ENCODE results near the gene TMCO4.

The TMCO4 gene

DNA sequence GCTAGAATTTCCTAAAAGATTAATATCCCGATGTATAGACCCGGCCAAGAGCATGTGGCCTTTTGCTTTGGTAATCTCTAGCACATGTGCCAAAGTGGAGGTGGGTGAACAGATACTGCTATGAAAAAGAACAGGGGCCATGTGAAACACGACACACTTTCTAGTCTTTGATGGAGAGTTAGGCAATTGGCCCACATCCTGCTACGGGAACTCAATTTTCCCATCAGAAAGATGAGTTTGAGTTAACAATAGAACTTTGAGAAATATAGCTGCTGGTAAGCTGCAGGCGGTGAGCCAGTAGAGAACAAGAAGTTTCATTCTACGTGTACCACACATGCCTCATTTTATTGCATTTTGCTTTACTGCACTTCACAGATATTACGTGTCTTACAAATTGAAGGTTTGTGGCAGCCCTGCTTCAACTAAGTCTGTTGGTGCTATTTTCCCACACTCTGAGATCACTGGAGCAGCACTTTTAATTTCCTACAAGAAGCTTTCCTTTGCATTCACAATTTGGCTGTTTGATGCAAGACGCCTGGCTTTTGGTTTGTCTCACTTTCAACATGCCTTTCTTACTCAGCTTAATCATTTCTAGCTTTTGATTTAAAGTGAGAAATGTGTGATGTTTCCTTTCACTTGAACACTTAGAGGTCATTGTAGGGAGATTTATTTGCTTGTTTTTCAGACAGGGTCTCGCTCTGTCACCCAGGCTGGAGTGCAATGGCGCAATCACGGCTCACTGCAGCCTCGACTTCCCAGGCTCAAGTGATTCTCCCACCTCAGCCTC is 88.7 kb downstream of the TMCO4 start:
- DNase-seq = no peak

DNA sequence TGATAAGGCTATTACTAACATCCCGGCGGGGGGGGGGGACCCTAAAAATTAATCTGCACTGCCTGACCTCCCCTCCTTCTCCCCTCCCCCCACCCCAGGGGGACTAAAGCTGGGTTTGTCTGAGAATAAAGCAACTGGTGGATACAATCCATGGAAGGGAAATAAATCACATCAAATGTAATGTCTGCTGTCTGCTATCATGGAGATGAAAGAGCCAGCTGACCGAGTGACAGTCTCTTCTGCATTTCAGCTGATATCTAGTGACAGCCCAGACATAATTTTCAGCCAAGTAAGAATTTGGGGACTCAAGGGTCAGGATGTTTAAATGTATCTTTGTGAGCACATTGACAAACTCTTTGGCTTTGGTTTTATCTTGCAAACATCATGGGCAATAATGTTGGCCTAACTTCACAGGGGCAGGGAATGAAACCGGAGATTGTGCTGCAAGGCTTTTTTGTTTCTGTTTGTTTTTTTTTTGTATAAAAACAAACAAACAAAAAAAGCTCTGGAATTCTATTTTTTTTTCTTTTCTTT is 90.4 kb downstream of the TMCO4 start:
- no peak for DNase-seq

DNA sequence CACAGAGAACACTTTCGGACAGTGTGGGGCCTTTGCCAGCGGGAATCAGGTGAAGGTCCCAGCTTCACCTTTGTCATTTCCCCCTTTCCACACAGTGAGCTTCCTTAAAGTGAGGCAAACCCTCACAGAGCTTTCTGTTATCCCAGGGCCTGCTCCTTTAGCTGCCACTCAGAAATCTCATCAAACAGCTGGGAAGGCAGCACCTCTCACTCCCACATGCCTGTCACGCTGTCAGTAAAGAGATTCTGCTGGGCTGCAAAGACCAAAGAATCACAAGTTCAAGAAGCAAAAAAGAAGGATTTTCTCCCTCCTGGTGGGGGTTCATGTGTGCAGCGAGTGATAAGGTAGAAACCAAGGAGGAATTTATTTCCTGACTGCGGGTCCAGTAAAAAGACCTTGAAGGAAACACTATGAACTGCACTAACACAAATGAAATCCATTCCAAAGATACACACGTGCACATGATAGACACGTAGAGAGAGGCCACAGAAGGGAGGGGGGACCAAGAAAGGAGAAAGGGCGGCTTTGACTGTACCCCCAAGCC is 91.1 kb downstream of the TMCO4 start:
- no peak for DNase-seq

DNA sequence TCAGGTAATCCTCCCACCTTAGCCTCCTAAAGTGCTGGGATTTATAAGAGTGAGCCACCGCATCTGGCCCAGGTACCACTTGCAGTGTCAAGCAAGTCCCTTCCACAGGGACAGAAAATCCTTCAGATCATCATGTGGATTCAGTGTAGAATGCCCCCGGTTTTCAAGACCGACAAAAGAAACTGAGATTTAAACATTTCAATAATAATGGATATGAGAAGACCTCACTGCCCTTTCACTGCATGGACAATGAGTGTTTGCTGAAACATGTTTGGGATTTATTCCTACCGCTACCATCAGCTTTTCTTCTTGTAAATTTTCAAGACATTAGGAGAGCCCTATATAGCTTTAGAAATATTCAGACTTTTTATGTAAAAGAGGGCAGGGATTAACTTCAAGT is 93.6 kb downstream of the TMCO4 start:
- no peak for DNase-seq

DNA sequence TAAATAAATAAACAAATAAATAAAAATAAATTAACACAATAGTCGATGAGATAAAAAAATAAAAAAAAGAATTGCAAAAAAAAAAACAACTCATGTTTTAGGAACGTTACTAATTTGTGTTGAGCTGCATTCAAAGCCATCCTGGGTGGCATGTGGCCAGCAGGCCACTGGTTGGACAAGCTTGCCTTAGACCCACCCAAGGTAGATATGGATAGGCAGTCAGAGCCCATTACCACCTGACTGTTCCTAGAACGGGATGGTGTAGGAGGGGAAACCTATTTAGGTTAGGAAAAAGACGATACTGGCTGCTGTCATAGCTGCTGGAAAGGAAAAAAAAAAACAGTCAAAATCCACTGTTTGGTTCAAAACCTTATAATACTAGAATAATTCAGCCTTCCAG is 94.3 kb downstream of the TMCO4 start:
- no peak for DNase-seq

DNA sequence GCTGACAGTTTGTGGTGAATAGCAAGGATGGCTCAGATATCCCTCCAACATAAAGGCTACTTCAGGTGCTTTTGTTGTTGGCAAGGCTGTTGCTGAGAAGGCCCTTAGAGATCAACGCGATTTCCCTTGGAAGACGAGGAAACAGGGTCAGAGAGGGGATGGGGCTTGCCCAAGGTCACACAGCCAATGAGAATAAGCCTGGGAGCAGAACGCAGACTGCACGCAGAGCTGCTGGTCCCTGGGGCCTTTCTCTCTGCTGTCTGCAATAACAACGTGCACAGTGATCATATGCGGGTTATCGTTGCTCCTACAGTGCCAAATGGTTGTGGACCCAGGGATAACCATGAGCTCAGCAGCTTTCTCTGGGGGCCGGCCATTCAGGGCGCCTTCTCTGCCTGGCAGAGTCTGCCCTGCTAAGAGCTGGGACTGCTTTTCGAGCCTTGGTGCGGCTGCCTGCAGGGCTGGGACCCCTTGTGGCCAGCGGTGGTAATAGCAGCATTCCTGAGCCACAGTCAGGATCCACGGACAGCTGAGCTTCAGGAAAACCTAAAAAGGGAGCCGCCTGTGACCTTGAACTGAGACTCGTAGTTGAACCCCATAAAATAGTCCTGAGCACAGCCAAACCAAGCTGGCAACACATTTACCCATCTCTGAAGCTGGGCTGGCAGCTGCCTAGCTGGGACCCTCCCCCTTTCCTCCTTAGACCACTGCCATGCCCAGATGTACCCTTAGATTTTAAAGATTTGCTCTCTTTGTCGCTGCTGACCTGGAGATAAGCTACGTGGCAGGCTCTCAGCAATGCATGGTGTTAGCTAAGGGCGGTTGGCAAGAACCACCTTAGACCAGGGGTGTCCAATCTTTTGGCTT is 95.2 kb downstream of the TMCO4 start:
- peak; percentile 69 for DNase-seq

DNA sequence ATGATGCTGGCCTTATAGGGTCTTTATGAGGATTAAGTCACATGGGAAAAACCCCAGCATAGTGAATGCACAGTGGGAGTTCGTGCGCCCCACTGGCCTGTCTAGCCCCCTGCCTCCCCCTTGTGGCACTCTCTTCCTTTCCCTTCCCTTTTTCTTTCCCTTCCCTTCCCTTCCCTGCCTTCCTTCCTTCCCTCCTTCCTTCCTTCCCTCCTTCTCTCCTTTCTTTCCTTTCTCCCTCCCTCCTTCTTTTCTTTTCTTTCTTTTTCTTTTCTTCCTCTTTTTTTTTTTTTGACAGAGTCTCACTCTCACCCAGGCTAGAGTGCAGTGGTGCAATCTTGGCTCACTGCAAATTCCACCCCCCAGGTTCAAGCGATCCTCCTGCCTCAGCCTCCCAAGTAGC is 96.4 kb downstream of the TMCO4 start:
- no peak for DNase-seq

DNA sequence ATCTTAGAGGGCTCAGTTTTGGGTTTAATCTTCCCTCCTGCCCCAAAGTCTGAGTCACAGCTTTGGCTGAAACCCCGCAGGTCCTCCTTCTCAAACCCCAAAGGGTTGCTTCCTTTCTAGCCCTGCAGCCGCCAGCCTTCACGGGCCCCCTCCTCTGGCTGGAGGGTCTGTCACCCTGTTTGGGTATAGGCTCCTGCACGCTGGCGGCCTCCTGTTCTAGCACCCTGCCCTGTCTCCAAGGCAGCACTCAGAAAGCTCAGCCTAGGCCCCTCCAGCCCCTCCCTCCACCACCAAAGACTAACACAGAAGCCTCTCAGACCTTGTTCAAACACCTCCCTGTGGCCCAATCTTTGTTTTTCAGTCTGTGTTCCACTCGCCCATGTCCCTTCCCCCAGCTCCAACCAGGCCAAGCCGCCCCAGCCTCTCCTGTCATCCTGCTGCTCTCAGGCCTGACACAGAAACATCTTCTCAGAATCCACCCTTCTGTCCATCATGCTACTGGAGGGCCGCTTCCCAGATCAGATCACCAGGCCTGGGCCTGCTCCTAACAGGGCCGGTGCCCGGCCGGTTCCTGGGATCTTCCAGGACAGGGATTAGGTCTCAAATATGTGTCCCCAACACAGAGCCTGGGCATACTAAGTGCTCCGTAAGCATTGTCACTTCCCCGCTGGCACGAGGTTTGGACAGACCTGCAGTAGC is 99.5 kb downstream of the TMCO4 start:
- DNase-seq = no peak

DNA sequence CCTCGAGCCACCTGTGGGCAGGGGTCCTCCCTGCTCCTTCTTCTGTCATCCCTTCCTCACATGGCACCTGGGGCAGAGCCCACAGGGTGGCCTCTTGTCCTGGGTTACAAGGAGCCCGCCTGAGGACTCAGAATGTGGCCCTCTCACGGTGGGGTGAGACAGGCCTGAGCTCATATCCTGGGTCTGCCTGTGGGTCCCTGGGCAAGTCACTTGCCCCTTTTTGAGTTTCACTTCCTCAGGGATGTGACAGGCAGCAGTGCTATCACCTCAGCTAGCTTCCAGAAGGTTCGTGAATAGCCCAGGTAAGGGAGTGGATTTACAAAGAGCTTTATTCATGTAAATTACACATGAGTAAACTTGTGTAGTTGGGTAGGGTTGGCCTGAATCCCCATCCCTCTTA is 101.5 kb downstream of the TMCO4 start:
- DNase-seq = no peak

DNA sequence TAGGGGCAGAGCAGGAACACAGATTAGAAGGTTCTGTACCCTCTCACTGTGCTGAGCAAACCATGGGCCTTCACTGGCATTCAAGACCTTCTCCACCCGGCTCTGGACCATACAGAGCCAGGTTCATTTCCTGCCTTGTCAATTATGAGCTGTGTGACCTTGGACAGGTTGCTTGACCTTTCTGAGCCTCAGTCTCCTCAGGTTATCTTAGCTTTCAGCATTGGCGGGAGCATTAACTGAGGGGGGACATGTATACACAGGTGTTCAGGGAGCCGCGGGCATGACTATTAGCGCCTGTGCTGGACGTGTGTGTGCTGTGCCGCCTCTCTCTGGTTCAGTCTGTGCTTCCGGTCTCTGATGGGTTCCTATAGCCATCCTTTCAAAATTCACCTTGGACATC is 102.9 kb downstream of the TMCO4 start:
- DNase-seq = no peak

DNA sequence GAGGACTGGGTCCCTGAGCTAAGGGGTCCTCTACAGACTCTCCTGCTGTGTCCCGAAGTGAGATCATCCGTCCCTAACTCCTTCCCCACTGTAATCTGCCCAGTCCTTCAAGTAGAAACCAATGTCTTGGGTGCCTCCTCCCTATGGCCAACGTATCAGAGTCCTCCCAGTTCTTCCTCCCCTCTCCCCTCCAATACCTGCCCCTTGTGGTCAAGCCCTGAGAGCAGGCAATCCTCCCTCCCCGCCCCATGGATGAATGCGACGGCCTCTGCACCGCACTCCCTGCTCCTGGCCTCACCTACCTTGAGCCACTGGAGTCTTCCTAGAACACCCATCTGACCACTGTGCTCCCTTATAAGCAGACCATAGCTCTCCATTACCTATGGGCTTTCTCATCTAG is 103.9 kb downstream of the TMCO4 start:
- no peak for DNase-seq

DNA sequence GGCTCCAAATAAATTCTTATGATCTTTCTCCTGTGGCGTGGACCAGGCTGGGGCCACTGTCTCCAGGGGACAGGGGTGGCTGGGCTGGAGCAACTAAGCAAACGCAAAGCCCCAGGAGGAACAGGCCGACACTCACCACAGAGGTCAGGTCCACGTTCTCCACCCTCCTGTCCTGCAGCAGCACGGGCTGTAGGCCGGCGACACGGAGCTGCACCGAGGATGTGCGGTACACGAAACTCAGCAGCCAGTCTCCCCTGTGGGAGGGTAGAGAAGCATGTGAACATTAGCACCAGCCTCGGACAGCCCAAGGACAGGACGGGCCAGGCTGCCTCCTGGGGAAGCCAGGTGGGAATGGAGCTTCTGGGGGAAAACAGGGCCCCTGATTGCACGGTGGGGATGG is 105.4 kb downstream of the TMCO4 start:
- no peak for DNase-seq

DNA sequence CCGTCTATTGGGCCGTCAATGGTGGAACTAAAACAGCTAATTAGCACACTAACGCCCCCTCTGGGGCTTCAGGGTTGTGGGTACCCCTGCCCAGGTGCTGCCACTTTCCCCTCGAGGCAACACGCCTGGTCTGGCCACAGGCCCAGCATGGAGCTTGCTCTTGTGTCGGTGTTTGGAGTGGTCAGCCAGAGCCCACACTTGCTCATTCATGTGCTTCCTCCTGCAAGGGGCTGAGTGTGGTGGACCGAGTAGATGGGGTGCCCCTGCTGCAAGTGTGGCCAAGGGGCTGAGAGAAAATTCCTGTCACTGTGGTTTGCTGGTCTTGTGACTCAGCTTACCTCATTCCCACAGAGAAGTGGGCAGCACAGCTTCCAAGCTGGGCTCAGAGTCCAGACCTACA is 109.4 kb downstream of the TMCO4 start:
- DNase-seq = no peak

DNA sequence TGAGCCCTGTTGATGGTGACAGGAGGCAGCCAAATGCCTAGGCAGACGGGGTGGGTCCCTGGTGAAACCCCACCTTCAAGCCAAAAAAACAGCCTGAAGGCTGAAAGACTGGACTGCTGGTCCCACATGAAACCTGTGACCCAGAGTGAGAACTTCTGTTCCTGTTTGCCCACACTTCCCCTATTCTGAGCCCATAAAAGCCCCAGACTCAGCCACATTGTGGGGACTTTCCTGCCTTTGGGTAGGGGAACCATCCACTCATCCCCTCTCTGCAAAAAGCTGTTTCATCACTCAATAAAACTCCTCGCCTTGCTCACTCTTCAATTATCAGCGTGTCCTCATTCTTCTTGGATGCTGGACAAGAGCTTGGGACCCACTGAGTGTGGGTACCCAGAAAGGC is 109.9 kb downstream of the TMCO4 start:
- DNase-seq = peak; percentile 46

DNA sequence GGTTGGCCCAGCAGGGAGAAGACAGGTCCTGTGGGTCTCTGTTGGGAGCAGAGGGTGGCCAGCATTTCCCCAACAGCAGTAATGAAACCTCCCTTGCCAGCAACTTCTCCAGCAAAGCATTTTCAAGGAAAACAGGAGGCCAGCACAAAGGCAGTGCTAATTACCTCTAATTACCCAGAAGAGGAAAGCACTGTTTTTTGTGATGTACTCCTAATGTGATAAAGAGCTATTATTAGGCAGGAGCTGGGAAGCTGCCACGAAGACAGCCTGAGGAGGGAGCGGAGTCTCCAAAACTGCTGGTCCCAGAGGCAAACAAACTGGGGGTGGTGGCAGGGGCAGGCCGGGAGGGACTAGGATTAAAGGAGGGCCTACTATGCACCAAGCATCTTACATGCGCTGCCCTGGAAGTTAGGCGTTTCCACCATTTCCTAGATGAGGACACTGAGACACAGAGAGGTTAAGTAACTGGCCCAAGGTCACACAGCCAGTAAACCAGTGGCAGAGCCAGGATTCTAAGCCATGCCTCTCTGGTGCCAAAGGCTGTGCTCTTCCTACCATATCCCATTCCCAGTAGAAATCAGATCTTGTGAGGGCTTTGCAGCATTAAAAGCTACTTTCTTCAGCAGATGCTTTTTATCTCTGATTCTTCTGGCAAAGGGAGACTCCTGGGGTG is 110.5 kb downstream of the TMCO4 start:
- no peak for DNase-seq

DNA sequence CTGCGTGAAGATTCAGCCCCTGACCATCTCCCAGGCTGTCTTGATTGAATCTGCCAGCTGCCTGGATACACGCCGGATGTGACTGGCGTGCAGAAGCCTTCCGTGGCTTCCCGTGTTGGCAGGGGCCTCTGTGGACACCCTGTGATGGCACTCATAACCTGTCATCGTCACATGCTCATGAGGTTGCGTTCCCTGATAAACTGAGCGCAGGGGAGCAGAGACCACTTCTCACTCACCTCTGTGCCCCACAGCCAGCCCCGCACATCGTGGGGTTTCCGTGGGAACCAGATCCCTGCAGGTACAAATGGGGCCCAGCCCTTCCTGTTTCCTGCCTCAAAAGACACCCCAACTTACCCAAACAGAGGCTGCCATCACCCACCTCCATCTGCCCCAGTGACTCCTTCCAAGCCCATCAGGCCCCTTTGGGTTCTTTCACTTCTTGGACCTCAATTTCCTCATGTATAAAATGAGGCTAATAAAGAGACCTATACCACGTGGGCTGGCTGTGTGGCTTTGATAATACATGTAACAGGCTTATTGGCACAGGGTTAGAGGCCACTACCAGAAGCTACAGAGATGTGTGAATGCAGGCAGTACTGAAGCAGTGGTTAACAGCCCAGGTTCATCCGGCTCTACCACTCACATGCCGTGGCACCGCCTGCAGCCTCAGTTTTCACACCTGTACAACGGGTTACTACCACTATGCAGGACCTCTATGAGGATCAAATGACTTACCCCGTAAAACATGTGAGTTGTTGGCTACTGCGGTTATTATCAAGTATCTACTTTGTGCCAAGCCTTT is 111.5 kb downstream of the TMCO4 start:
- DNase-seq = no peak

DNA sequence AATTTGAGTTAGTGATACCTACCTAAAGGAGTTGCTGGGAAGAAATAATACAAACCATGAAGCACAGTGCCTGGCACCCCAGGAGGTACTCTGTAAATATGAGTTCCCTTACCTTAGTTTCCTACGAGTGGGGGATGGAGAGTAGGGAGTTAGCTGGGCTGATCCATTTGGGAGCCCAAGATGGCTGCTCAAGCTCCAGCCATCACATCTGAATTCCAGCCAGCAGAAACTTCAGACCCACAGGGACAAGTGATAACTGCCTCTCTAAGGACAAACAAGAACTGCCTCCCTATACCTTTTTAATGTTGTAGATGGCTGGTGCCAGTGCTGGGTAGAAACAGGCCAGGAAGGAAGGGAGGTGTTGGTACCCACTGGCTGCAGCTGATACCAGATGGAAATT is 112.3 kb downstream of the TMCO4 start:
- DNase-seq = no peak

DNA sequence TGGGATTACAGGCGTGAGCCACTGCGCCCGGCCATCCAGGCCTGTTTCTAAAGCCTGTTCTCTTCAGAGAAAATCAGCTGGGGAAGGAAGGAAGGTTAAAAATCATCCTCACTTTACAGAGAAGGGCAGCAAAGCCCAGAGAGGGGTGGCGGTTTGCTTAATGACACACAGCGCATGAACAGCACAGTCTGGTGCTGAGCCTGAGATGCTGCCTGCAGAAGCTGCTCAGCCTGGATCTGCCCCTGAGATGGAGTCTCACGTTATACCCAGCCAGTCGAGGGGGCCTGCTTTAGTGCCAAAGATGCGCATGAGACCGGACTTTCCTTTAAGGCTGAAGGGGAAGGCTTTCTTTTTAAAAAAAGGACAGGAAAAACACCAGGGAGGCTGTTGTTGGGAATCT is 113.7 kb downstream of the TMCO4 start:
- no peak for DNase-seq

DNA sequence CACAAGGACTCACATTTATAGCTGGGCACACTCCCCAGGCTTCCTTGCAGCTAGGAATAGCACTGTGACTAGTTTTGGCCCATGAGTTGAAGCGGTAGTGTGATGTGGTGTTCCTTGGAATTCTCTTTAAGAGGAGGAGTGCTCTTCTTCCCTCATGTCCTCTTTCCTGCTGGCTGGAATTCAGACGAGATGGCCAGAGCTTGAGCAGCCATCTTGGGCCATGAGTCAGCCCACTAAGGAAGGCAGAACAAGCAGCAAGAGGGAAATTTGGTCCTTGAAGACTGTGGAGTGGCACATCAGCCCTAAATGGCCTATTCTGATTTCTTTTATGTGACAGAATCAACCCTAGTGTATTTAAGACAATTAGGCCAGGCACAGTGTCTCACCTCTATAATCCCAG is 115.0 kb downstream of the TMCO4 start:
- no peak for DNase-seq

DNA sequence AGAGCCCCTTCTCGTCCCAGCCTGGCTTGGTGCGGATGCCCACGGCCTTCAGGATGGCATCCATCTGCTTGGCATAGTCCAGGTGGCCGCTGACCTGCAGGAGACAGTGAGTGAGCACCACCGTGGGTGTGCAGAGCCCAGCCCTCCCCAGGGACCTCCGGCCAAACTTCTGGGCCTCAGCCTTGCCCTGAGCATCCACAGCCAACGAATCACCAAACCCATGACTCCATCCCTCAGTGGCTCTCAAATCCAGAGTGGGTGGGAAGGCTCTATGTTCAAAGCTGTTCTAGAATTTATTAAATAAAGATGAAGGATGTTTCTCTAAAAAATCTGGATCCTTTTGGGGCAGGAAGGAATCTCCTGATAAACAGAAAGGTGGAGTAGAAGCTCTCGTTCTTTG is 116.4 kb downstream of the TMCO4 start:
- DNase-seq = no peak

DNA sequence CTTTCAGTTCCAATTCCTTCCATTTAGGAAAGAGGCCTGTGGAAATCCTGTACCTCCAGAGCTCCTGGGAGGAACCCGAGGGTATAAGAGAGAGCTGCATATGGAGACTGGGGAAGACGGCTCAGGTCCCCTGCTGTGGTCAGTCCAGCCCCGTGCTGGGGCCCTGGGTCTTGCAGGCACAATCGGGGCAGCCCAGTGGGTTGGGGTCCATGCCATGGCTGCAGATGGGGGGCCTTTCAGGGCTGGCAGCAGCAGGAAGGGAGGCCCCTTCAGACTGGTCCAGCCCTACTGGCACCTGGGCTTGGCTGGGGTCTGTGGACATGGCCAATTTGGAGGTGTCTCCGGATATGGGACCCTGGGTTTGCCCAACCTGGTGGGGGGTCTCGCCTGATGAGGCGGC is 116.8 kb downstream of the TMCO4 start:
- DNase-seq = no peak

DNA sequence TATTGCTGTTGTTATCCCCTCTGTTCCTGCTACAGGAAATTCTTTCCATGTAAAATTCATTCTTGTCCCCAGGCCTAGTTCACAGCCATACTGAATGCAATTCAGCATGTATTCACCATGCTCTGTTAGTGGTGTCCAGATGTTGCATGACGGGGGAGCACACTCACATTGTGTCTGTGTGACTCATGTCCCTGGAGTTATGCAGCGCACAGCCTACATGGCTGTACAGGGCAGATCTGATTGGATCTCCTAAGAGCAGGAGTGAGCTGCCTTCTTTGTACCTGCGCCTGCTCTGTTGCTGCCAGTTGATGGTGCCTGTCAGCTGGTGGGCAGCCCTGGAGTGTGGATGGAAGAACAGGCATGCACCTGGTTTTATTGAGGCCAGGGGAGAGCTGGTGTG is 117.5 kb downstream of the TMCO4 start:
- no peak for DNase-seq

All from suppressor macrophage treated with lipopolysaccharide for 4 hours (primary cell).